GM12801 (cell line): Measurements from ENCODE around the gene PCOLCE2.

Experiments
- CTCF ChIP-seq: IDR thresholded peaks from one replicate; pipeline ENCODE4 v1.5.1; 2011; ENCODE audit warnings: control low read depth; ENCODE audit not compliant: insufficient read length; ENCODE audit errors: extremely low read depth

Gene PCOLCE2

GRCh38 chr3:142861926-142862325 lies 27.0 kb downstream of the PCOLCE2 start:
- TF ChIP-seq CTCF, result no peak

GRCh38 chr3:142858043-142858442 lies 30.8 kb downstream of the PCOLCE2 start:
- no peak for TF ChIP-seq CTCF

- no peak for TF ChIP-seq CTCF
Observed at GRCh38 chr3:142857056-142857455, 31.8 kb downstream of the PCOLCE2 start.

- TF ChIP-seq CTCF, result no peak
Observed at GRCh38 chr3:142853270-142854168, 35.4 kb downstream of the PCOLCE2 start.

- TF ChIP-seq CTCF, result no peak
Observed at GRCh38 chr3:142852009-142852408, 36.9 kb downstream of the PCOLCE2 start.

- TF ChIP-seq CTCF, result no peak
Observed at GRCh38 chr3:142850395-142851023, 38.4 kb downstream of the PCOLCE2 start.

GRCh38 chr3:142849148-142849547 lies 39.7 kb downstream of the PCOLCE2 start:
- no peak for TF ChIP-seq CTCF
